GM18870 (cell line): Measurements from ENCODE around the gene LRIG1.

Experiments
- ATAC-seq: cut with Tn5 transposase; IDR thresholded peaks from one replicate; pipeline ENCODE4 v1.9.1; 2021; ENCODE audit warnings: moderate library complexity; ENCODE audit not compliant: unreplicated experiment

LRIG1 gene

GRCh38 chr3:66500576-66501482, at the start of gene LRIG1:
Gene LRIG1 (minus strand): TSS chr3:66501022. CDS start chr3:66500407, 615 bp downstream.
- peak; percentile 87 for ATAC-seq

- ATAC-seq: no peak
These were observed 44.0 kb upstream of the LRIG1 start for GRCh38 chr3:66544619-66545429.

GRCh38 chr3:66542153-66542552, 41.3 kb upstream of the LRIG1 start:
- no peak for ATAC-seq

GRCh38 chr3:66539466-66539989, 38.7 kb upstream of the LRIG1 start:
- no peak for ATAC-seq

- no peak for ATAC-seq
These were observed 37.6 kb upstream of the LRIG1 start for GRCh38 chr3:66538390-66538789.

- ATAC-seq: no peak
These were observed 36.9 kb upstream of the LRIG1 start for GRCh38 chr3:66537735-66538134.

GRCh38 chr3:66536791-66537190, 36.0 kb upstream of the LRIG1 start:
- no peak for ATAC-seq

- no peak for ATAC-seq
These were observed 33.6 kb upstream of the LRIG1 start for GRCh38 chr3:66534304-66534845.

- no peak for ATAC-seq
These were observed 31.8 kb upstream of the LRIG1 start for GRCh38 chr3:66532613-66533012.

GRCh38 chr3:66532160-66532587, 31.4 kb upstream of the LRIG1 start:
- ATAC-seq: no peak

- ATAC-seq: no peak
These were observed 30.4 kb upstream of the LRIG1 start for GRCh38 chr3:66531256-66531655.

- no peak for ATAC-seq
These were observed 26.4 kb upstream of the LRIG1 start for GRCh38 chr3:66527246-66527645.

- no peak for ATAC-seq
These were observed 24.9 kb upstream of the LRIG1 start for GRCh38 chr3:66525771-66526170.

GRCh38 chr3:66520724-66521123, 19.9 kb upstream of the LRIG1 start:
- ATAC-seq: no peak

- ATAC-seq: no peak
These were observed 17.8 kb upstream of the LRIG1 start for GRCh38 chr3:66518644-66519043.

- no peak for ATAC-seq
These were observed 17.3 kb upstream of the LRIG1 start for GRCh38 chr3:66518126-66518525.

GRCh38 chr3:66517241-66517640, 16.4 kb upstream of the LRIG1 start:
- no peak for ATAC-seq

GRCh38 chr3:66508461-66508860, 7.6 kb upstream of the LRIG1 start:
- no peak for ATAC-seq

- no peak for ATAC-seq
These were observed 6.8 kb upstream of the LRIG1 start for GRCh38 chr3:66507423-66508260.

- no peak for ATAC-seq
These were observed 5.3 kb upstream of the LRIG1 start for GRCh38 chr3:66506154-66506553.
